ENCODE results near the gene NONO. TPM values are rescaled to one million over a fixed set of nuclear protein-coding genes. Genes with fewer than 3 reads are reported as not detected.

The NONO gene
- total and polyA plus RNA-seq, 2 experiments from 2014 or later, result 342 to 656 TPM

DNA sequence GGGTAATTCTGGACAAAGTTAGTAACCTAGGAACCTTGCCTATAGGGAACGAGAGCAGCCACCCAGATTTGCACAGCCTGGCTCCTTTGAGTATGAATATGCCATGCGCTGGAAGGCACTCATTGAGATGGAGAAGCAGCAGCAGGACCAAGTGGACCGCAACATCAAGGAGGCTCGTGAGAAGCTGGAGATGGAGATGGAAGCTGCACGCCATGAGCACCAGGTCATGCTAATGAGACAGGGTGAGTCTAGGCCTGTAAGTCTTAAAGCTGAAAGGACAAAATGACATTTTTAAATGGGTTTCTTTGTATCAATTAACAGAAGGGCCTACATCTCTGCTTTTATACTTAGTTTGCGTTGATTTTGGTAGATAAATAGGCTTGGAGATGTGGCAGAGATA is 13.4 kb downstream of the NONO start:
- no peak overlapping the region for H3K27ac ChIP-seq (ENCODE audit: low read depth)
- H3F3A ChIP-seq (replicated peaks; ENCODE audit: low read depth), result peaks cover 20% of the 10 kb centered on the region; the same call in 1 of the 2 replicates
- Mint-ChIP-seq H3K4me1 (peaks cover 14% of the 10 kb centered on the region; the same call in 2 of the 3 replicates), H3K36me3 (ENCODE audit: low read depth) (peaks cover 97% of the 10 kb centered on the region), H3K9me3 (no peaks in the 10 kb centered on the region), H3K27me3 (ENCODE audit: insufficient read depth, low read depth, poor library complexity) (peaks cover 6% of the 10 kb centered on the region), H3K27ac (no peak overlapping the region), H3K4me3 (no peak overlapping the region)
- H3K4me1 ChIP-seq (ENCODE audit: insufficient read depth), result no peaks in the 10 kb centered on the region
- H3K9me2 ChIP-seq (ENCODE audit: insufficient read depth), result no peaks in the 10 kb centered on the region
- ATAC-seq (no peak), DNase-seq (ENCODE audit: low spot score) (no peak)
- no peak for TF ChIP-seq JUNB (IDR thresholded peaks at IDR 0.05; ENCODE audit: unreplicated experiment)
- TF ChIP-seq ZNF331 (CRISPR knock-in tag; IDR thresholded peaks at IDR 0.05; ENCODE audit: low read depth), result no peak
- no peak for TF ChIP-seq REST (IDR thresholded peaks at IDR 0.05; ENCODE audit: unreplicated experiment)
- TF ChIP-seq CTCF (conservative IDR thresholded peaks at IDR 0.05; ENCODE audit: low read depth in 2 of 2), result no peak
- TF ChIP-seq NANOG (IDR thresholded peaks at IDR 0.05; ENCODE audit: borderline replicate concordance), result no peak
- no peak for TF ChIP-seq EZH2phosphoT487 (IDR thresholded peaks at IDR 0.05; ENCODE audit: unreplicated experiment)
- no peak for TF ChIP-seq POLR2AphosphoS5 (IDR thresholded peaks at IDR 0.05; ENCODE audit: low read depth)
- TF ChIP-seq, protein P1, sequence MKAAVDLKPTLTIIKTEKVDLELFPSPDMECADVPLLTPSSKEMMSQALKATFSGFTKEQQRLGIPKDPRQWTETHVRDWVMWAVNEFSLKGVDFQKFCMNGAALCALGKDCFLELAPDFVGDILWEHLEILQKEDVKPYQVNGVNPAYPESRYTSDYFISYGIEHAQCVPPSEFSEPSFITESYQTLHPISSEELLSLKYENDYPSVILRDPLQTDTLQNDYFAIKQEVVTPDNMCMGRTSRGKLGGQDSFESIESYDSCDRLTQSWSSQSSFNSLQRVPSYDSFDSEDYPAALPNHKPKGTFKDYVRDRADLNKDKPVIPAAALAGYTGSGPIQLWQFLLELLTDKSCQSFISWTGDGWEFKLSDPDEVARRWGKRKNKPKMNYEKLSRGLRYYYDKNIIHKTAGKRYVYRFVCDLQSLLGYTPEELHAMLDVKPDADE (IDR thresholded peaks at IDR 0.05), result no peak
- TF ChIP-seq, protein P2, sequence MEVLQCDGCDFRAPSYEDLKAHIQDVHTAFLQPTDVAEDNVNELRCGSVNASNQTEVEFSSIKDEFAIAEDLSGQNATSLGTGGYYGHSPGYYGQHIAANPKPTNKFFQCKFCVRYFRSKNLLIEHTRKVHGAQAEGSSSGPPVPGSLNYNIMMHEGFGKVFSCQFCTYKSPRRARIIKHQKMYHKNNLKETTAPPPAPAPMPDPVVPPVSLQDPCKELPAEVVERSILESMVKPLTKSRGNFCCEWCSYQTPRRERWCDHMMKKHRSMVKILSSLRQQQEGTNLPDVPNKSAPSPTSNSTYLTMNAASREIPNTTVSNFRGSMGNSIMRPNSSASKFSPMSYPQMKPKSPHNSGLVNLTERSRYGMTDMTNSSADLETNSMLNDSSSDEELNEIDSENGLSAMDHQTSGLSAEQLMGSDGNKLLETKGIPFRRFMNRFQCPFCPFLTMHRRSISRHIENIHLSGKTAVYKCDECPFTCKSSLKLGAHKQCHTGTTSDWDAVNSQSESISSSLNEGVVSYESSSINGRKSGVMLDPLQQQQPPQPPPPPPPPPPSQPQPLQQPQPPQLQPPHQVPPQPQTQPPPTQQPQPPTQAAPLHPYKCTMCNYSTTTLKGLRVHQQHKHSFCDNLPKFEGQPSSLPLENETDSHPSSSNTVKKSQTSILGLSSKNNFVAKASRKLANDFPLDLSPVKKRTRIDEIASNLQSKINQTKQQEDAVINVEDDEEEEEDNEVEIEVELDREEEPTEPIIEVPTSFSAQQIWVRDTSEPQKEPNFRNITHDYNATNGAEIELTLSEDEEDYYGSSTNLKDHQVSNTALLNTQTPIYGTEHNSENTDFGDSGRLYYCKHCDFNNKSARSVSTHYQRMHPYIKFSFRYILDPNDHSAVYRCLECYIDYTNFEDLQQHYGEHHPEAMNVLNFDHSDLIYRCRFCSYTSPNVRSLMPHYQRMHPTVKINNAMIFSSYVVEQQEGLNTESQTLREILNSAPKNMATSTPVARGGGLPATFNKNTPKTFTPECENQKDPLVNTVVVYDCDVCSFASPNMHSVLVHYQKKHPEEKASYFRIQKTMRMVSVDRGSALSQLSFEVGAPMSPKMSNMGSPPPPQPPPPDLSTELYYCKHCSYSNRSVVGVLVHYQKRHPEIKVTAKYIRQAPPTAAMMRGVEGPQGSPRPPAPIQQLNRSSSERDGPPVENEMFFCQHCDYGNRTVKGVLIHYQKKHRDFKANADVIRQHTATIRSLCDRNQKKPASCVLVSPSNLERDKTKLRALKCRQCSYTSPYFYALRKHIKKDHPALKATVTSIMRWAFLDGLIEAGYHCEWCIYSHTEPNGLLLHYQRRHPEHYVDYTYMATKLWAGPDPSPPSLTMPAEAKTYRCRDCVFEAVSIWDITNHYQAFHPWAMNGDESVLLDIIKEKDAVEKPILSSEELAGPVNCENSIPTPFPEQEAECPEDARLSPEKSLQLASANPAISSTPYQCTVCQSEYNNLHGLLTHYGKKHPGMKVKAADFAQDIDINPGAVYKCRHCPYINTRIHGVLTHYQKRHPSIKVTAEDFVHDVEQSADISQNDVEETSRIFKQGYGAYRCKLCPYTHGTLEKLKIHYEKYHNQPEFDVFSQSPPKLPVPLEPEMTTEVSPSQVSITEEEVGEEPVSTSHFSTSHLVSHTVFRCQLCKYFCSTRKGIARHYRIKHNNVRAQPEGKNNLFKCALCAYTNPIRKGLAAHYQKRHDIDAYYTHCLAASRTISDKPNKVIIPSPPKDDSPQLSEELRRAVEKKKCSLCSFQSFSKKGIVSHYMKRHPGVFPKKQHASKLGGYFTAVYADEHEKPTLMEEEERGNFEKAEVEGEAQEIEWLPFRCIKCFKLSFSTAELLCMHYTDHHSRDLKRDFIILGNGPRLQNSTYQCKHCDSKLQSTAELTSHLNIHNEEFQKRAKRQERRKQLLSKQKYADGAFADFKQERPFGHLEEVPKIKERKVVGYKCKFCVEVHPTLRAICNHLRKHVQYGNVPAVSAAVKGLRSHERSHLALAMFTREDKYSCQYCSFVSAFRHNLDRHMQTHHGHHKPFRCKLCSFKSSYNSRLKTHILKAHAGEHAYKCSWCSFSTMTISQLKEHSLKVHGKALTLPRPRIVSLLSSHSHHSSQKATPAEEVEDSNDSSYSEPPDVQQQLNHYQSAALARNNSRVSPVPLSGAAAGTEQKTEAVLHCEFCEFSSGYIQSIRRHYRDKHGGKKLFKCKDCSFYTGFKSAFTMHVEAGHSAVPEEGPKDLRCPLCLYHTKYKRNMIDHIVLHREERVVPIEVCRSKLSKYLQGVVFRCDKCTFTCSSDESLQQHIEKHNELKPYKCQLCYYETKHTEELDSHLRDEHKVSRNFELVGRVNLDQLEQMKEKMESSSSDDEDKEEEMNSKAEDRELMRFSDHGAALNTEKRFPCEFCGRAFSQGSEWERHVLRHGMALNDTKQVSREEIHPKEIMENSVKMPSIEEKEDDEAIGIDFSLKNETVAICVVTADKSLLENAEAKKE (CRISPR knock-in tag; IDR thresholded peaks at IDR 0.05), result no peak
- TF ChIP-seq STAT1 (IDR thresholded peaks at IDR 0.05; ENCODE audit: unreplicated experiment), result no peak
- no peak for TF ChIP-seq ZNF114 (CRISPR knock-in tag; IDR thresholded peaks at IDR 0.05)
- no peak for TF ChIP-seq CREB1 (CRISPR knock-in tag; IDR thresholded peaks at IDR 0.05; ENCODE audit: low read depth)
- no peak for TF ChIP-seq EZH2 (IDR thresholded peaks at IDR 0.05; ENCODE audit: low read depth, unreplicated experiment)
- H3K36me3 ChIP-seq (ENCODE audit: insufficient read depth), result peaks cover 58% of the 10 kb centered on the region
- no peak overlapping the region for H3K4me2 ChIP-seq
- H4K20me1 ChIP-seq (replicated peaks; ENCODE audit: insufficient read depth), result peaks cover 13% of the 10 kb centered on the region
- no peak overlapping the region for H2AFZ ChIP-seq
- peaks cover 7% of the 10 kb centered on the region; the same call in 1 of the 2 replicates for H3K79me2 ChIP-seq (replicated peaks; ENCODE audit: insufficient read depth)
- no peak overlapping the region for H3K4me3 ChIP-seq
- H3K27me3 ChIP-seq (ENCODE audit: insufficient read depth), result no peaks in the 10 kb centered on the region

Data from GM23338 (cell line).